SK-N-SH (cell line): ENCODE measurements around the gene MASP1. TPM values are rescaled to one million over a fixed set of nuclear protein-coding genes. Genes with fewer than 3 reads are reported as not detected.

Experiments used
- CTCF ChIA-PET: fragments of 300-600, 350-600 bp; formaldehyde crosslinking; extraction: SDS; loops from one replicate; lab custom pipeline; 2021; lab: Yijun Ruan, JAX
- POLR2A ChIA-PET: fragments of 350-600 bp; sonication (Branson Sonifier 250); formaldehyde crosslinking; extraction: SDS; loops from one replicate; lab custom pipeline; 2020; ENCODE audit warnings: antibody characterized with exemption, inconsistent platforms; lab: Yijun Ruan, JAX
- DNase-seq: peaks from one replicate; pipeline ENCODE4 v3.0.0; 2012
- H2AFZ ChIP-seq: fragments of 200-600 bp; sonication (generic); 2 replicates; pipeline ENCODE4 v1.8.1; 2016; ENCODE audit warnings: antibody characterized with exemption, mild to moderate bottlenecking, low read depth
- H3F3A ChIP-seq: fragments of 200-600 bp; sonication (generic); replicated peaks from 2 replicates; pipeline ENCODE3; 2016; ENCODE audit warnings: antibody characterized with exemption, mild to moderate bottlenecking; ENCODE audit not compliant: insufficient read depth
- H3K27ac ChIP-seq, 2 experiments: fragments of 200-500 bp in 1 of 2; fragments of 200-600 bp in 1 of 2; sonication (Bioruptor generic) in 1 of 2; sonication (generic), shearing (Covaris generic) in 1 of 2; 2 replicates each; pipeline versions ENCODE4 v1.5.1 to v1.6.1; 2014 to 2016; ENCODE audit warnings: low read depth in 2 of 2, inconsistent platforms in 1 of 2, low read length in 1 of 2, mild to moderate bottlenecking in 1 of 2, mixed read lengths in 1 of 2
- H3K27me3 ChIP-seq: fragments of 200-600 bp; sonication (generic), shearing (Covaris generic); 2 replicates; pipeline ENCODE4 v1.6.1; 2016; ENCODE audit warnings: mixed run types; ENCODE audit not compliant: insufficient read depth
- H3K36me3 ChIP-seq, 2 experiments: fragments of 200-500 bp in 1 of 2; fragments of 200-600 bp in 1 of 2; sonication (Bioruptor generic) in 1 of 2; sonication (generic) in 1 of 2; replicated peaks in 1 of 2; 2 replicates each; pipeline versions ENCODE3 to v1.5.1; 2014 to 2016; ENCODE audit warnings: low read length in 1 of 2, mild to moderate bottlenecking in 1 of 2; ENCODE audit not compliant: insufficient read depth in 2 of 2, control insufficient read depth in 1 of 2
- H3K4me1 ChIP-seq, 2 experiments: fragments of 200-500 bp in 1 of 2; fragments of 200-600 bp in 1 of 2; sonication (Bioruptor generic) in 1 of 2; sonication (generic), shearing (Covaris generic) in 1 of 2; 2 replicates each; pipeline versions ENCODE4 v1.5.1 to v1.6.1; 2014 to 2016; ENCODE audit warnings: low read depth in 1 of 2, low read length in 1 of 2, mixed run types in 1 of 2; ENCODE audit not compliant: insufficient read depth in 2 of 2, control insufficient read depth in 1 of 2
- H3K4me2 ChIP-seq: fragments of 200-600 bp; sonication (generic), shearing (Covaris generic); 2 replicates; pipeline ENCODE4 v1.6.1; 2017; ENCODE audit warnings: mixed run types
- H3K4me3 ChIP-seq, 2 experiments: fragments of 200-500 bp in 1 of 2; fragments of 200-600 bp in 1 of 2; sonication (Bioruptor generic) in 1 of 2; sonication (generic), shearing (Covaris generic) in 1 of 2; 2 replicates each; pipeline versions ENCODE4 v1.5.1 to v1.8.1; 2014 to 2016; ENCODE audit warnings: low read depth in 2 of 2, inconsistent platforms in 1 of 2, low read length in 1 of 2, mild to moderate bottlenecking in 1 of 2, mixed read lengths in 1 of 2, moderate library complexity in 1 of 2
- H3K79me2 ChIP-seq: fragments of 200-600 bp; sonication (generic); 2 replicates; pipeline ENCODE4 v1.8.1; 2017; ENCODE audit warnings: mild to moderate bottlenecking; ENCODE audit not compliant: insufficient read depth
- H3K9ac ChIP-seq: fragments of 200-600 bp; sonication (generic); 2 replicates; pipeline ENCODE4 v1.6.1; 2017; ENCODE audit warnings: mixed run types
- H3K9me2 ChIP-seq: fragments of 200-600 bp; sonication (generic); 2 replicates; pipeline ENCODE4 v1.6.1; 2017; ENCODE audit warnings: mixed run types
- H3K9me3 ChIP-seq: fragments of 200-600 bp; sonication (generic); 2 replicates; pipeline ENCODE4 v1.6.1; 2017; ENCODE audit warnings: mixed run types, mild to moderate bottlenecking, moderate library complexity
- H4K20me1 ChIP-seq: fragments of 200-600 bp; sonication (generic); 2 replicates; pipeline ENCODE4 v1.6.1; 2017; ENCODE audit warnings: mild to moderate bottlenecking, mixed run types; ENCODE audit not compliant: insufficient read depth
- ELF1 ChIP-seq: IDR thresholded peaks from 2 replicates; pipeline ENCODE4 v1.4.0; 2012
- FOSL2 ChIP-seq: IDR thresholded peaks from 2 replicates; pipeline ENCODE4 v1.4.0; 2012; ENCODE audit warnings: low read depth, mild to moderate bottlenecking, moderate library complexity, borderline replicate concordance
- FOXJ3 ChIP-seq: sonication (generic); formaldehyde crosslinking; IDR thresholded peaks from 2 replicates; pipeline ENCODE4 v1.5.1; 2020; ENCODE audit warnings: mild to moderate bottlenecking, missing genetic modification reagents
- GABPA ChIP-seq: IDR thresholded peaks from 2 replicates; pipeline ENCODE4 v1.4.0; 2012; ENCODE audit warnings: low read depth, mild to moderate bottlenecking
- GATA2 ChIP-seq: sonication (generic); formaldehyde crosslinking; IDR thresholded peaks from 2 replicates; pipeline ENCODE4 v1.5.0; 2020; ENCODE audit warnings: mild to moderate bottlenecking, missing genetic modification reagents
- JUND ChIP-seq: IDR thresholded peaks from 2 replicates; pipeline ENCODE4 v1.4.0; 2012
- MEF2A ChIP-seq: IDR thresholded peaks from 2 replicates; pipeline ENCODE4 v1.4.0; 2012; ENCODE audit warnings: low read depth, borderline replicate concordance
- NRF1 ChIP-seq: IDR thresholded peaks from 2 replicates; pipeline ENCODE4 v1.6.1; 2012; ENCODE audit warnings: low read depth, mild to moderate bottlenecking, low read length
- PBX3 ChIP-seq: IDR thresholded peaks from 2 replicates; pipeline ENCODE4; 2012
- RAD21 ChIP-seq: IDR thresholded peaks from 2 replicates; pipeline ENCODE4 v1.6.1; 2012; ENCODE audit warnings: mild to moderate bottlenecking, low read length
- RCOR1 ChIP-seq: fragments of 150-350 bp; IDR thresholded peaks from 2 replicates; pipeline ENCODE4 v1.6.1; 2017; ENCODE audit warnings: antibody characterized with exemption, low read length
- REST ChIP-seq: IDR thresholded peaks from 2 replicates; pipeline ENCODE4 v1.6.1; 2012; ENCODE audit warnings: mild to moderate bottlenecking, low read depth, low read length, moderate library complexity
- RXRA ChIP-seq: IDR thresholded peaks from 2 replicates; pipeline ENCODE4 v1.4.0; 2012; ENCODE audit warnings: low read depth, mild to moderate bottlenecking, borderline replicate concordance
- YY1 ChIP-seq: IDR thresholded peaks from 2 replicates; pipeline ENCODE4 v1.4.0; 2012; ENCODE audit warnings: low read depth, mild to moderate bottlenecking
- ZBTB33 ChIP-seq: IDR thresholded peaks from 2 replicates; pipeline ENCODE4 v1.4.0; 2012; ENCODE audit warnings: low read depth, borderline replicate concordance
- WGBS: methylation state at CpG from one replicate; pipeline ENCODE4 v1.1.6; 2017; ENCODE audit warnings: low lambda C conversion rate; 5-methylcytosine and 5-hydroxymethylcytosine counted together
- polyA plus RNA-seq, 3 experiments: library from polyadenylated mRNA; depleted of rRNA; stranded (reverse); fragments of >200 nt; gene quantifications; 2 replicates each; pipeline ENCODE4 v1.2.3, GENCODE V29; 2012
- TF ChIP-seq, protein P1 (sequence below): IDR thresholded peaks from 2 replicates; pipeline ENCODE4 v1.4.0; 2012; ENCODE audit warnings: low read depth, borderline replicate concordance
- TF ChIP-seq, protein P2 (sequence below): fragments of 150-350 bp; IDR thresholded peaks from 2 replicates; pipeline ENCODE4 v1.6.1; 2016; ENCODE audit warnings: mild to moderate bottlenecking, low read depth, low read length

MASP1 gene
- polyA plus RNA-seq, 1 of the 3 experiments (the other 2 are of a cell fraction), result not detected

DNA sequence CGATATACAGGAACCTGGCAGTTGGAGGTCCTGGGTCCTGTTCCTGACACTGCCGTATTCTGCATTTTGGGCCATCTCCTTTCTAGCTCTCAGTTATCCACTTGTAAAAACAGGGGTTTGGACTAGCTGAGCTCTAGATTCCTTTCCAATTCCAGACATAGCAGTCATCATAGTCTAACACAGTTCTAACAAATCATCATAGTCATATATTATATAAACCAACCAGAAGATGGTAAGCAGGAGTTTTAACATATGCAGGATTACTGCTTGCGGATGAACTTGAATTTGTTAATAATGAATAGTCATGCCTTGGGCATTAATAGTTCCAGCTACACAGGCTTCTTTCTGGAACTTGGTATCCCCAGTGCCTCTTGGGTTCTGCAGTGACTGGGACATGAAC is 26.6 kb downstream of the MASP1 start:
- Histone ChIP-seq H3K4me3 (no peak overlapping the region), H3K9me2 (no peaks in the 10 kb centered on the region), H4K20me1 (no peaks in the 10 kb centered on the region), H2AFZ (no peak overlapping the region), H3K79me2 (no peaks in the 10 kb centered on the region), H3K4me2 (no peak overlapping the region), H3K4me1 (no peaks in the 10 kb centered on the region), H3K27ac (no peak overlapping the region), H3K9ac (no peak overlapping the region), H3K27me3 (no peaks in the 10 kb centered on the region), H3K9me3 (no peaks in the 10 kb centered on the region), H3F3A (no peaks in the 10 kb centered on the region), H3K36me3 (no peaks in the 10 kb centered on the region)
- DNase-seq, result no peak
- CTCF ChIA-PET, result interaction anchor here (1.3 to 1.7 kb wide), 3 partner anchors 10 to 474 kb away, joined by 3 to 5 read pairs (median 3); no protein-coding TSS in a partner anchor
- WGBS, result 37% methylated on average over 3 of the region's 3 CpGs
- TF ChIP-seq YY1, result no peak
- no peak for TF ChIP-seq FOSL2
- TF ChIP-seq NRF1, result no peak
- TF ChIP-seq RCOR1, result no peak
- TF ChIP-seq FOXJ3 (CRISPR knock-in tag), result no peak
- no peak for TF ChIP-seq ELF1
- TF ChIP-seq ZBTB33, result no peak
- no peak for TF ChIP-seq JUND
- TF ChIP-seq, protein P1, sequence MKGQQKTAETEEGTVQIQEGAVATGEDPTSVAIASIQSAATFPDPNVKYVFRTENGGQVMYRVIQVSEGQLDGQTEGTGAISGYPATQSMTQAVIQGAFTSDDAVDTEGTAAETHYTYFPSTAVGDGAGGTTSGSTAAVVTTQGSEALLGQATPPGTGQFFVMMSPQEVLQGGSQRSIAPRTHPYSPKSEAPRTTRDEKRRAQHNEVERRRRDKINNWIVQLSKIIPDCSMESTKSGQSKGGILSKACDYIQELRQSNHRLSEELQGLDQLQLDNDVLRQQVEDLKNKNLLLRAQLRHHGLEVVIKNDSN, result no peak
- TF ChIP-seq RXRA, result no peak
- no peak for TF ChIP-seq GABPA
- TF ChIP-seq MEF2A, result no peak
- TF ChIP-seq RAD21, result no peak
- TF ChIP-seq REST, result no peak
- no peak for TF ChIP-seq PBX3
- no peak for TF ChIP-seq GATA2 (CRISPR knock-in tag)
- TF ChIP-seq, protein P2, sequence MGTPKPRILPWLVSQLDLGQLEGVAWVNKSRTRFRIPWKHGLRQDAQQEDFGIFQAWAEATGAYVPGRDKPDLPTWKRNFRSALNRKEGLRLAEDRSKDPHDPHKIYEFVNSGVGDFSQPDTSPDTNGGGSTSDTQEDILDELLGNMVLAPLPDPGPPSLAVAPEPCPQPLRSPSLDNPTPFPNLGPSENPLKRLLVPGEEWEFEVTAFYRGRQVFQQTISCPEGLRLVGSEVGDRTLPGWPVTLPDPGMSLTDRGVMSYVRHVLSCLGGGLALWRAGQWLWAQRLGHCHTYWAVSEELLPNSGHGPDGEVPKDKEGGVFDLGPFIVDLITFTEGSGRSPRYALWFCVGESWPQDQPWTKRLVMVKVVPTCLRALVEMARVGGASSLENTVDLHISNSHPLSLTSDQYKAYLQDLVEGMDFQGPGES, result no peak
- POLR2A ChIA-PET, result no interaction called here
